GM18907 (cell line): ENCODE measurements around the gene MUC3A.
"Not testable (repeated sequence)": the region's sequence is repeated elsewhere in the genome, so short reads cannot be mapped to it uniquely, and the experiment has no call there.

Experiments
- ATAC-seq: cut with Tn5 transposase; IDR thresholded peaks from one replicate; pipeline ENCODE4 v1.9.1; 2021; ENCODE audit warnings: mild to moderate bottlenecking, moderate library complexity; ENCODE audit not compliant: unreplicated experiment

The MUC3A gene, protein sequence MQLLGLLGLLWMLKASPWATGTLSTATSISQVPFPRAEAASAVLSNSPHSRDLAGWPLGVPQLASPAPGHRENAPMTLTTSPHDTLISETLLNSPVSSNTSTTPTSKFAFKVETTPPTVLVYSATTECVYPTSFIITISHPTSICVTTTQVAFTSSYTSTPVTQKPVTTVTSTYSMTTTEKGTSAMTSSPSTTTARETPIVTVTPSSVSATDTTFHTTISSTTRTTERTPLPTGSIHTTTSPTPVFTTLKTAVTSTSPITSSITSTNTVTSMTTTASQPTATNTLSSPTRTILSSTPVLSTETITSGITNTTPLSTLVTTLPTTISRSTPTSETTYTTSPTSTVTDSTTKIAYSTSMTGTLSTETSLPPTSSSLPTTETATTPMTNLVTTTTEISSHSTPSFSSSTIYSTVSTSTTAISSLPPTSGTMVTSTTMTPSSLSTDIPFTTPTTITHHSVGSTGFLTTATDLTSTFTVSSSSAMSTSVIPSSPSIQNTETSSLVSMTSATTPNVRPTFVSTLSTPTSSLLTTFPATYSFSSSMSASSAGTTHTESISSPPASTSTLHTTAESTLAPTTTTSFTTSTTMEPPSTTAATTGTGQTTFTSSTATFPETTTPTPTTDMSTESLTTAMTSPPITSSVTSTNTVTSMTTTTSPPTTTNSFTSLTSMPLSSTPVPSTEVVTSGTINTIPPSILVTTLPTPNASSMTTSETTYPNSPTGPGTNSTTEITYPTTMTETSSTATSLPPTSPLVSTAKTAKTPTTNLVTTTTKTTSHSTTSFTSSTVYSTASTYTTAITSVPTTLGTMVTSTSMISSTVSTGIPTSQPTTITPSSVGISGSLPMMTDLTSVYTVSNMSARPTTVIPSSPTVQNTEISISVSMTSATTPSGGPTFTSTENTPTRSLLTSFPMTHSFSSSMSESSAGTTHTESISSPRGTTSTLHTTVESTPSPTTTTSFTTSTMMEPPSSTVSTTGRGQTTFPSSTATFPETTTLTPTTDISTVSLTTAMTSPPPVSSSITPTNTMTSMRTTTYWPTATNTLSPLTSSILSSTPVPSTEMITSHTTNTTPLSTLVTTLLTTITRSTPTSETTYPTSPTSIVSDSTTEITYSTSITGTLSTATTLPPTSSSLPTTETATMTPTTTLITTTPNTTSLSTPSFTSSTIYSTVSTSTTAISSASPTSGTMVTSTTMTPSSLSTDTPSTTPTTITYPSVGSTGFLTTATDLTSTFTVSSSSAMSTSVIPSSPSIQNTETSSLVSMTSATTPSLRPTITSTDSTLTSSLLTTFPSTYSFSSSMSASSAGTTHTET (N-terminal part only)

DNA sequence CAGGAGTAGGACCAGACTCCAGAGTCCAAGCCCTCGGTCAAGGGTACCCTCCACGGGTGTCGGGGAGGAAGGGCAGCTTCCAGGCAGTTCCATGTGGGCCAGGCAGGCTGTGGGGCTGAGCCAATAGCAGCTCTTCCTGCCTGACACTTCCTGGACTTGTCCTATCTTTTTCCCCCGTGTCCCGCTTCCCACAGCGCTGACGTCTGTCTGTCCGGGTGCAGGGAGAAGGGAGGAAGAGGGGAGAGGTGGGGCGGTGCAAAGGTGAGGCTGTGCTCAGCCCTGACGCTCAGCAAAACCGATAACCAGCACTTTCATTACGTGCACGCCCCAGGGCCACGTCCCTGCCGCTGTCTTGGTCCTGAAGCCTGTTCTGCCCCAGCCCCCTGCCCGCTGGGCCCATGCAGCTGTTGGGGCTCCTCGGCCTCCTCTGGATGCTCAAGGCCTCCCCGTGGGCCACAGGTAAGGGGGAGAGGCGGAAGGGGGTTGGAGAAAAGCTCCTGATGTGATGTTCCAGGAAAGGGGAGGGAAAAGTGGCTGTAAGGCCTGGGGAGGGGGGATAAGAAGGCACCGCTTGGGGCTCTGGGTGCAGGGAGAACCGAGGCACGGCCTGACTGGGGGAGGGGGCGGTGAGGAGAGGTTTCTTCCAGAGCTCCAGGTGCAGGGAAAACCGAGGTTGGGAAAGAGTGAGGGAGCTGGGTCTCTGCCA lies at the start of gene MUC3A:
TSS of gene MUC3A (plus strand) at position 308 of the 706 bp plus-strand sequence. CDS start at position 399, 91 bp downstream.
- ATAC-seq: no peak

DNA sequence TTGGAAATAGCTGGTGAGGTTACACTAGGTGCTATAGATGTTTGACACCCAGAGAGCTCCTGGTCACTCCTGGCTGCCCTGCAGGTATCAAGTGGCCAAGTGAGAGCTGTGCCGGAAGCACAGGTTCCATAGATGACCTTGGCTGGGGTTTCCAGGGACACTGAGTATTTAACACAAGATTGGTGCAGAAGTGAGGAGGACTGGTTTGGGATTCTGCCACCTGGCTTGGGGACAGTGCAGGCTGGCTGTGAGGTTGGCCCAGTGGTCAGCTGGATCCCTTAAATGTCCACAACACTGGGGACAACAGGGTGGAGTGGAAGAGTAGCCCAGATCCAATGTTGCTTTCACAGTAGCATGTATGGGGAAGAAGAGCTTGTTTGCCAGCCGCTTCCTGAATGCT lies 48.4 kb upstream of the MUC3A start:
- no peak for ATAC-seq

DNA sequence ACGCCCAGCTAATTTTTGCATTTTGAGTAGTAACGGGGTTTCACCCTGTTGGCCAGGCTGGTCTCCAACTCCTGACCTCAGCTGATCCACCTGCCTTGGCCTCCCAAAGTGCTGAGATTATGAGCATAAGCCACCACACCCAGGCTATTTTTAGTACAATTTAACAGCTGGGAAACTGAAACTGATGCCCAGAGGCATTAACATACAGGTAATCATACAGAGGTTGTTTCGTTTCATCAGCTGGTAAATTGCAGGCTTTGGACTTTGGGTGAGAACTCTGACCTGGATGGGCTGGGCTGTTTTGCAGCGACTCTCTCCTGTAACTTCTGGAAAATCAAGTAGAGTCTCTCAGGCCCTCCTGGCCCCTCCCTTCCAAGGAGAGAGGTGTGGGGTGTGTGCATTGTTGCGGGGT lies 47.4 kb upstream of the MUC3A start:
- ATAC-seq: no peak

DNA sequence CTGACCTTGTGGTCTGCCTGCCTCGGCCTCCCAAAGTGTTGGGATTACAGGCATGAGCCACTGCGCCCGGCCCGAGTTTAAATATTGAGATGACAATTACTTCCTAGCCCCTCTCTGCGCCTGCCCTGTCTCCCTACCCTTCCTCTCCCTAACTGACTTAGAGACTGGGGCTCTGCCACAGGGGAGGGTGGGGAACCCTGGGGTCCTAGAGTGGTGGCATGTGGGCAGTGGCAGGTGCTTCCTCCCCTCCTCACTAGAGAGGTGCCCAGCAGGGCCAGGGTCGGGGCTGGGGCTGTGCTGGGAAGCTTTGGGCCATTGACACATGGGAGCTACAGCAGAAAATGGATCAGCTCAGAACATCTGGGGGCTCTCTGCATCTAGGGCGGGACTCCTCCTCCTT lies 46.7 kb upstream of the MUC3A start:
- ATAC-seq: no peak

DNA sequence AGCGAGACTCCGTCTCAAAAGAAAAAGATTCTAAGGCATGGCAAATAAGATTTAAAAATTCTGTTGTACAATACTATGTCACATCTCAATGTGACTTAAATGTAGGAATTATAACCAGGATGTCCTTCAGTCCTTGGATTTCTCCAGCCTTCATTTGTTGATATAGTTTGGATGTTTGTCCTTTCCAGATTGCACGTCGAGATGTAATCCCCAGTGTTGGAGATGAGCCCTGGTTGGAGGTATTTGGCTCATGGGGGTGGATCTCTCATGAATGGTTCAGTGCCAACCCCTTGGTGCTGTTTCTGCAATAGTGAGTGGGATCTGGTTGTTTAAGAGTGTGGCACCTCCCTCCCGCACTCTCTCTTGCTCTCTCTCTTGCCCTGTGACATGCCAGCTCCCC lies 40.8 kb upstream of the MUC3A start:
- ATAC-seq: no peak

DNA sequence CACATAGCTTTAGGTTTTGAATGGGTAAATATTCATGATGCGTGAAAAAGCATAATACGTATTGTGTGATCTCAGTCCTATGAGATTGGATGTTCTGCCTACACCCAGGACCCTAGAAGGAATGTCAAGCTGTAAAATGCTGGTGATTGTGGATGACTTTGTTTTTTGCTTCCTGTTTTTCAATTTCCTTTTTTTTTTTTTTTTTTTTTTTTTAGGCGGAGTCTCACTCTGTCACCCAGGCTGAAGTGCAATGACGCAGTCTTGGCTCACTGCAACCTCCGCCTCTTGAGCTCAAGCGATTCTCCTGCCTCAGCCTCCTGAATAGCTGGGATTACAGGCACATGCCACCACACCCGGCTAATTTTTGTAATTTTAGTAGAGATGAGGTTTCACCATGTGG lies 38.9 kb upstream of the MUC3A start:
- not testable (repeated sequence) for ATAC-seq

DNA sequence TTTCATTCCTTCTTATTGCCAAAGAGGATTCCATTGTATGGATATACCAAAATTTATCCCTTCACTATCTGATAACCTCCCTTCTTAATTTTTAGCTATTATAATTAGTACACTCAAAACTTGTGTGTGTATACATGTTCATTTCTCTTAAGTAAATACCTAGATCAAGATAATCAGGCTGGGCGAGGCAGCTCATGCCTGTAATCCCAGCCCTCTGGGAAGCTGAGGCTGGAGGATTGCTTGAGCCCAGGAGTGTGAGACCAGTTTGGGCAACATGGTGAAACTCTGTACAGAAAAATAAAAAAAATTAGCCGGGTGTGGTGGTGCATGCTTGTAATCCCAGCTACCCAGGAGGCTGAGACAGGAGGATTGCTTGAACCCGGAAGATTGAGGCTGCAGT lies 37.9 kb upstream of the MUC3A start:
- ATAC-seq: no peak

DNA sequence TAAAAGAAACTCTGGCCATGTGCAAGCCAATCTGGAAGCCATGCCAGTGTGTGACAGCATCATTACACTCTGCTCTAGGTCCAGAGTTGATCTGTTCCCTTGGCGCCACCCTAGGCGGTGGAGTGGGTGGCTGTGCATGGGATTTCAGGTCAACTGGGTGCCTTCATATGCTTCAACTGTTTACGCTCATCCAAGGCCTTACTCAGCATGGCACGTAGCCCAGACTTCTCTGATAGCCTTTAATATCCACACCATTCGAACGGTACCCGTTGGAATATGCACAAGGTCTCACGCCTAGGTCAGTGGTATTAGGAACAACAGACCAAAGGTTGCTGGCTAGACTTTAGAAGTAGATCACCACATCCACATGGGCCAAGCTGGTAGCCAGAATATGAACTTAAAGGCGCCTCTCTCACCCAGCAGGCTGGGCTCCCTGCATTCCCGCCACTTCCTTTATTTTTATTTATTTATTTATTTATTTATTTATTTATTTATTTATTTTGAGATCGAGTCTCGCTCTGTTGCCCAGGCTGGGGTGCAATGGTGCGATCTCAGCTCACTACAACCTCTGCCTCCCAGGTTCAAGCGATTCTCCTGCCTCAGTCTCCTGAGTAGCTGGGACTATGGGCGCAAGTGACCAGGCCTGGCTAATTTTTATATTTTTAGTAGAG lies 35.0 kb upstream of the MUC3A start:
- no peak for ATAC-seq

DNA sequence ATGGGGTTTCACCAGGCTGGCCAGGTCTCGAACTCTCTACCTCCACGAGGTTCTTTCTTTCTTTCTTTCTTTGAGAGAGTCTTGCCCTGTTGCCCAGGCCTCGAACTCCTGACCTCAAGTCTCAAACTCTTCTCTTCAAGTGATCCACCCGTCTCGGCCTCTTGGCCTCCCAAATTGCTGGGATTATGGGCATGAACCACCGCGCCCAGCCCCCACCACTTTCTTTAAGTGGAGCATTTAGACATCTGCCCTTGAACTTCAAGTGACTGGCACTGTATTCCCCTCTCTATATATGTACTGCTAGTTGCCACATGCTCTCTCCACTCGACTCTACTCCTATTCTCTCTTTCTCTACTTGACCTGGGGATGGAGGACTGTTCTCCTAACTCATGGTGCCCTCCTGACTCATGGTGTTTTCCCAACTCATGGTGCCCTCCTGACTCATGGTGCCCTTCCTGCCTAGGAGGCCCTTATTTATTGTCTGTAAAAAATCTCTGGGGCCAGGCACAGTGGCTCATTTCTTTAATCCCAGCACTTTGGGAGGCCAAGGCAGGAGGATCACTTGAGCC lies 34.4 kb upstream of the MUC3A start:
- ATAC-seq: no peak

DNA sequence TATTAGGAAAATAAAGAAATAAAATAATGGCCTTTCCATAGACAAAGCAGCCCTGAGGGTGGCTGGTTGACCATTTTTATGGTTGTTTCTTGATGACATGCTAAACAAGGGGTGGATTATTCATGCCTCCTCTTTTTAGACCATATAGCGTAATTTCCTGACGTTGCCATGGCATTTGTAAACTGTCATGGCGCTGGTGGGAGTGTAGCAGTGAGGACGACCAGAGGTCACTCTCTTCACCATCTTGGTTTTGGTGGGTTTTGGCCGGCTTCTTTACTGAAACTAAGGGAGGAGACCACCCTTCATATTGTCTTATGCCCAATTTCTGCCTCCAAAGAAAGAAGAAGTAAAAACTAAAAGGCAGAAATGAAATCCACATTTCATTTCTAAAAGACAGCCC lies 30.0 kb upstream of the MUC3A start:
- ATAC-seq: not testable (repeated sequence)

DNA sequence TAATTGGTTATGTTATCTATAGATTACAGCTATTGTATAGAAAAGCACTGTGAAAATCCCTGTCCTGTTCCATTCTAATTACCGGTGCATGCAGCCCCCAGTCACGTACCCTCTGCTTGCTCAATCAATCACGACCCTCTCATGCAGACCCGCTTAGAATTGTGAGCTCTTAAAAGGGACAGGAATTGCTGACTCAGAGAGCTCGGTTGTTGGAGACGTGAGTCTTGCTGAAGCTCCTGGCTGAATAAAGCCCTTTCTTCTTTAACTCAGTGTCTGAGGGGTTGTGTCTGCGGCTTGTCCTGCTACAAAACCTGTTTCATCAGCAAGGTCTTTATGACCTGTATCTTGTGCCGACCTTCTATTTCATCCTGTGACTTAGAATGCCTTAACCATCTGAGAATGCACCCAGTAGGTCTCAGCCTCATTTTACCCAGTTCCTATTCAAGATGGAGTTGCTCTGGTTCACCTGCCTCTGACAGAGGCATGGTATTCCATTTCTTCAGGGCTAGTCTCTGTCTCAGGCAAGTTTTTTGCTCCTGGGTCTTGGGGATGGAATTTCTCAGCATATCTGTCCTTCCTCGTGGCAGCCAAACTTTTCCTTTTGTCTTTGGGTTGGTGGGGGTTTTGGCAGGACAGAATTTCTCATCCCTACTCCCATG lies 29.4 kb upstream of the MUC3A start:
- ATAC-seq: not testable (repeated sequence)

DNA sequence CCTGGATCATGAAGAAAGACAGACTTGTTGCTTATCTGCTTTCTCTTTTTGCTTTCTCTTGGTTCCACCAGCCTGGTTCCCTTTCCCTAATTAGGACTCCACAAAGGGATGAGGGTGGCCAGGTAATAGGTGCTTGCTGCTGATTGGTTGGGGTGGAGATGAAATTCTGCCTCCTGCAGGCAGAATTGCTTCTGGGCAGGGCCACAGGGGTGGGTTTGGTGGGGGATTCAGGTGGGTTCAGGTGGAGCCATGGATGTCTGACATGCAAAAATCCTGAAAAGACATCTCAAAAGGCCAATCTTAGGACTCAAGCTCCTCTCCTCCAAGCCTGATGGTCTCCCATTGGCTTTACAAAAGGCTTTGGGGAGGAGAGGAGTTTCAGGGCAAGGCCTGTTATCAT lies 28.3 kb upstream of the MUC3A start:
- ATAC-seq: no peak

DNA sequence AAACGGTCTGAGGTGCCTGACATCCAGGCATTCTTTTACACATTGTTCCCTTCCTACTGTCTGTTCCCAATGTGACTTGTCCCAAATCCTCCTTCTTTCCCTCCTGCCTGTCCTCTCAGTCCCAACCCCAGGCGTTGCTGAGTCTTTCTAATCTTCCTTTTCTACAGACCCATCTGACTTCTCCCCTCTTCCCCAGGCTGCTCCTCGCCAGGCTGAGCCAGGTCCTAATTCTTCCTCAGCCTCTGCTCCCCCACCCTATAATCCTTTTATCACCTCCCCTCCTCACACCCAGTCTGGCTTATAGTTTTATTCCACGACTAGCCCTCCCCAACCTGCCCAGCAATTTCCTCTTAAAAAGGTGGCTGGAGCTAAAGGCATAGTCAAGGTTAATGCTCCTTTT lies 25.7 kb upstream of the MUC3A start:
- not testable (repeated sequence) for ATAC-seq

DNA sequence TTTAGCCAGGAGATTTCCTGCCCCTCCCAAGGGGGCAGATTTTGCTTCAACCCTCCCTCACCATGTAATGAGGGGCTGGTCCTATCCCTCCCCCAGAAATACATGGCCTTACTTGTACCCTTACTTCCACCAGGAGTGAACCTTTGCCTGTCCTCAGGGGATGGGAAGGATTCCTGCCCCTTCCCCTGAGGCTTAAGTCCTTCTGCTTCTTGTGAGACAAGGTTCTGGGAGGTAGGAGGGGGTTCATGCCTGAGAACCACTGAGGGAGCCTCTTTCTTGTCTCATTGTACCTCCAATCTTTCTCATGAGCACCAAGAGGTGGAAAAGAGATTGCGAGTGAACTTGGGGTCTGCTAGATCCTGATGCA lies 19.5 kb upstream of the MUC3A start:
- no peak for ATAC-seq

DNA sequence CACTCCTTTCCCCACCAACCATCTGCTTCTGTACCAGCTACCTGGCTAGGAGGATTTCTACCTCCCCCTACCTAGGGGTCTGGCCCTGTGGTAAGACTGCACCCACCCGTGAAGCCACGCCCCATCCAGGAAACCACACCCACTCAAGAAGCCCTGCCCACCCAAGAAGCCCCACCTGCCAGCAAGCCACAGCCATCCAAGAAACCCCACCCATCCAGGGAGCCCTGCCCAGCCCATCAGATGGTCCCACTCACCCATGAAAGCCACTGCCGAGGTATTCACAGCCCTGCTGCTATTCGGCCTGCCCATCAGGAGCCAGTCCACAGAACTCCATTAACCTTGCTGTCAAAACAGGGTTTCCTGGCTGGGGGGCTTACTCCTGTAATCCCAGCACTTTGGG lies 15.6 kb upstream of the MUC3A start:
- ATAC-seq: no peak

DNA sequence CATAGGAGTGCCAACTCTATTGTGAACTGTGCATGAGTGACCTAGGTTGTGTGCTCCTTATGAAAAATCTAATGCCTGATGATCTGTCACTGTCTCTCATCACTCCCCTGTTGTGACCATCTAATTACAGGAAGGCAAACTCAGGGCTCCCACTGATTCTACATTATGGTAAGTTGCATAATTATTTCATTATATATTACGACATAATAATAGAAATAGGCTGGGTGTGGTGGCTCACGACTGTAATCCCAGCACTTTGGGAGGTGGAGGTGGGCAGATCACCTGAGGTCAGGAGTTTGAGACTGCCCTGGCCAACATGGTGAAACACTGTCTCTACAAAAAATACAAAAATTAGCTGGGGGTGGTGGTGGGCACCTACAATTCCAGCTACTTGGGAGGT lies 14.0 kb upstream of the MUC3A start:
- not testable (repeated sequence) for ATAC-seq

DNA sequence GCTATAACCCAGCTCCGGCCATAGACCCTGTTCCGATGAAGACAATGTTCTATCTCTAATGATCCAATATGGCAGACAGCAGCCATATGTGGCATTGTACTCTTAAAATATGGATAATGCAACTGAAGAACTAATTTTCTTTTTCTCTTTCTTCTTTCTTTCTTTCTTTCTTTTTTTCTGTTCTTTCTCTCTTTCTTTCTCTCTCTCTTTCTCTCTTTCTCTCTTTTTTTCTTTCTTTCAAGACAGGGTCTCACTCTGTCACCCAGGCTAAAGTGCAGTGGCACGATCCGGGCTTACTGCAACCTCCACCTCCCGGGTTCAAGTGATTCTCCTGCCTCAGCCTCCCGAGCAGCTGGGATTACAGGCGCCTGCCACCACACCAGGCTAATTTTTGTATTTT lies 13.2 kb upstream of the MUC3A start:
- not testable (repeated sequence) for ATAC-seq

DNA sequence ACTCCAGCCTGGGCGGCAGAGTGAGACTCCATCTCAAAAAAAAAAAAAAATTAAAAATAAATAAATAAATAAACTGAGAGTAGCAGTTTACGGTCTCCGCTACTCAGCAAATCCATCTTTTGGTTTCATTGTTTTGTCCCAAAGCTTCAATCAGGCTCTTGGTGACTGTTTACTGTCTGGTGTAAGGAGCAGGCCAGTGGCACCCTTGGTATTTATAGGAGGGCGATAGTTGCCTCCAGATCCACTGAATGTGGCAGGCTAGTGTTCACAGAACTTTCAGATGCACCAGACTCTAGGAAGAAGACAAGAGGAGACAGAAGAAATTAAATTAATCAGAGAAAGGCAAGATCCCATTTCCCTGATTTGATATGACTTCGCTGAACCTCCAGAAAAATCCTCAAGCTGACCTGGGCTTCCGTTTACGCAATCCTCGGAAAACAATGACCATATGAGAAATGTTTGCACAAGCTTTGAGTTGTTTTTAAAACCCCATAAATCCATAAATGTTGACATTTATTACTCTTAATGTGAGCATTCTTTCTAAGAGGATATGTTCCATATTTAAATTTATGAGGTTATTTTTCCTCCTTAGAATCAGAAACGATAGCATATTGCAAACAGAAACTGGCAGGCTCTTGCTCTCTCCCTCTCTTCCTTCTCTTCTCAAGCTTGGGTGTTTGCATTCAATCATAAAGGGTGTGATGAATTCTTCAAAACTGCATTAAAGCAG lies 7.1 kb upstream of the MUC3A start:
- ATAC-seq: no peak
